ENCODE data around the gene AS3MT.

AS3MT gene

GRCh38 chr10:102949916-102950315 is 80.6 kb downstream of the AS3MT start:
- no peak overlapping the region for H3K4me3 ChIP-seq (ENCODE audit: low read length)
- DNase-seq (ENCODE audit: low read depth), result no peak
- TF ChIP-seq, protein P1, sequence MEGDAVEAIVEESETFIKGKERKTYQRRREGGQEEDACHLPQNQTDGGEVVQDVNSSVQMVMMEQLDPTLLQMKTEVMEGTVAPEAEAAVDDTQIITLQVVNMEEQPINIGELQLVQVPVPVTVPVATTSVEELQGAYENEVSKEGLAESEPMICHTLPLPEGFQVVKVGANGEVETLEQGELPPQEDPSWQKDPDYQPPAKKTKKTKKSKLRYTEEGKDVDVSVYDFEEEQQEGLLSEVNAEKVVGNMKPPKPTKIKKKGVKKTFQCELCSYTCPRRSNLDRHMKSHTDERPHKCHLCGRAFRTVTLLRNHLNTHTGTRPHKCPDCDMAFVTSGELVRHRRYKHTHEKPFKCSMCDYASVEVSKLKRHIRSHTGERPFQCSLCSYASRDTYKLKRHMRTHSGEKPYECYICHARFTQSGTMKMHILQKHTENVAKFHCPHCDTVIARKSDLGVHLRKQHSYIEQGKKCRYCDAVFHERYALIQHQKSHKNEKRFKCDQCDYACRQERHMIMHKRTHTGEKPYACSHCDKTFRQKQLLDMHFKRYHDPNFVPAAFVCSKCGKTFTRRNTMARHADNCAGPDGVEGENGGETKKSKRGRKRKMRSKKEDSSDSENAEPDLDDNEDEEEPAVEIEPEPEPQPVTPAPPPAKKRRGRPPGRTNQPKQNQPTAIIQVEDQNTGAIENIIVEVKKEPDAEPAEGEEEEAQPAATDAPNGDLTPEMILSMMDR (conservative IDR thresholded peaks at IDR 0.05; ENCODE audit: low read length), result no peak

DNA sequence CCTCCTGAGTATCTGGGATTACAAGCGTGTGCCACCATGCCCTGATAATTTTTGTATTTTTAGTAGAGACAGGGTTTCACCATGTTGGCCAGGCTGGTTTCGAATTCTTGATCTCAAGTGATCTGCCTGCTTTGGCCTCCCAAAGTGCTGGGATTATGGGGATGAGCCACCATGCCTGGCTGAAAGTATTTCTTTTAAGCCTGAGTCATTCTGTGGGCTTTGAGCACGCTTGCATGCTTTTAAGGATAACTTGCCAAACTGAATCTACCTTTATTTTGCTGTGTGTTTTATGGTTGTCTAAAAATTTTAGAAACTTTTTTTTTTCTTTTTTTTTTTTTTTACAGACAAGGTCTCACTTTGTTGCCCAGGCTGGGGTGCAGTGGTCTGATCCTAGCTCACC is 82.0 kb downstream of the AS3MT start:
- TF ChIP-seq, protein P1 (conservative IDR thresholded peaks at IDR 0.05; ENCODE audit: low read length), result no peak
- peak; percentile 5 for DNase-seq (ENCODE audit: low read depth)
- H3K4me3 ChIP-seq (ENCODE audit: low read length), result no peak overlapping the region

Data from AG10803 (cell line).